NCI-H774 (cell line): ENCODE results near the gene SAP25.
A peak's percentile ranks its signal among the peaks of the same experiment; 100 is the strongest.

Experiments used
- DNase-seq: peaks from one replicate; lab custom pipeline; 2025; lab: John Stamatoyannopoulos, UW

SAP25 gene

GRCh38 chr7:100573691-100574361 is at the start of gene SAP25:
Gene SAP25 (minus strand): TSS chr7:100573900. CDS start chr7:100573742, 158 bp downstream.
- DNase-seq: no peak

GRCh38 chr7:100621554-100621953 is 47.9 kb upstream of the SAP25 start:
- no peak for DNase-seq

GRCh38 chr7:100620804-100621203 is 47.1 kb upstream of the SAP25 start:
- DNase-seq: no peak

- DNase-seq: no peak
Measured at GRCh38 chr7:100620239-100620638, 46.5 kb upstream of the SAP25 start.

GRCh38 chr7:100614308-100614861 is 40.7 kb upstream of the SAP25 start:
- no peak for DNase-seq

- DNase-seq: no peak
Measured at GRCh38 chr7:100613412-100614175, 39.9 kb upstream of the SAP25 start.

- no peak for DNase-seq
Measured at GRCh38 chr7:100612730-100613390, 39.2 kb upstream of the SAP25 start.

- DNase-seq: peak; percentile 99
Measured at GRCh38 chr7:100611983-100612729, 38.5 kb upstream of the SAP25 start, which contains the start of gene MOSPD3. Gene MOSPD3 (plus strand): TSS chr7:100612540. CDS start chr7:100612792, 252 bp downstream.

GRCh38 chr7:100609958-100610357 is 36.3 kb upstream of the SAP25 start:
- no peak for DNase-seq

GRCh38 chr7:100607111-100607510 is 33.4 kb upstream of the SAP25 start:
- no peak for DNase-seq

- DNase-seq: no peak
Measured at GRCh38 chr7:100606313-100606712, 32.6 kb upstream of the SAP25 start.

- no peak for DNase-seq
Measured at GRCh38 chr7:100604976-100605911, 31.5 kb upstream of the SAP25 start.

- DNase-seq: peak; percentile 38
Measured at GRCh38 chr7:100604028-100604975, 30.6 kb upstream of the SAP25 start.

- DNase-seq: no peak
Measured at GRCh38 chr7:100603726-100604027, 30.0 kb upstream of the SAP25 start.

GRCh38 chr7:100602889-100603725 is 29.4 kb upstream of the SAP25 start:
- no peak for DNase-seq

GRCh38 chr7:100600730-100601038 is 27.0 kb upstream of the SAP25 start:
- DNase-seq: no peak

- DNase-seq: no peak
Measured at GRCh38 chr7:100599911-100600729, 26.4 kb upstream of the SAP25 start.

GRCh38 chr7:100598425-100598824 is 24.7 kb upstream of the SAP25 start:
- DNase-seq: no peak
